A673 (cell line): Measurements from ENCODE around the gene MEFV. TPM values are rescaled to one million over a fixed set of nuclear protein-coding genes. Genes with fewer than 3 reads are reported as not detected.

Experiments used
- BruUV-seq: library from RNA; stranded (reverse); fragments of 400-500 nt; replicated peaks from 2 replicates; lab custom pipeline; 2021; lab: Mats Ljungman, UMichigan
- CTCF ChIA-PET: fragments of 300-600 bp; sonication (Branson Sonifier 250); formaldehyde crosslinking; loops from one replicate; lab custom pipeline; 2022; ENCODE audit warnings: antibody characterized with exemption; lab: Charles Lee
- POLR2A ChIA-PET: fragments of 300-600 bp; sonication (Branson Sonifier 250); formaldehyde crosslinking; loops from one replicate; lab custom pipeline; 2022; ENCODE audit warnings: antibody characterized with exemption; ENCODE audit not compliant: low non-redundant PET; lab: Charles Lee
- DNase-seq: peaks from one replicate; pipeline ENCODE4 v3.0.0-alpha.2; 2015; ENCODE audit warnings: low spot score
- H3K27ac ChIP-seq: fragments of 200-600 bp; sonication (generic); 2 replicates; pipeline ENCODE4 v1.5.1; 2016; ENCODE audit warnings: mixed run types, low read depth, mild to moderate bottlenecking, mixed read lengths, antibody characterized with exemption, low read length; ENCODE audit not compliant: poor library complexity, severe bottlenecking
- H3K27me3 ChIP-seq: fragments of 200-600 bp; sonication (generic); replicated peaks from 2 replicates; pipeline ENCODE4 v1.6.1; 2017; ENCODE audit warnings: mixed run types, low read depth, mild to moderate bottlenecking, mixed read lengths, antibody characterized with exemption, low read length; ENCODE audit not compliant: insufficient read depth, poor library complexity
- H3K36me3 ChIP-seq: fragments of 200-600 bp; sonication (generic); 2 replicates; pipeline ENCODE4 v1.6.1; 2016; ENCODE audit warnings: mixed run types, mild to moderate bottlenecking, mixed read lengths, antibody characterized with exemption, low read length; ENCODE audit not compliant: insufficient read depth, poor library complexity, severe bottlenecking
- H3K4me1 ChIP-seq: fragments of 200-600 bp; sonication (generic); 2 replicates; pipeline ENCODE4 v1.6.1; 2017; ENCODE audit warnings: mixed run types, mild to moderate bottlenecking, mixed read lengths, antibody characterized with exemption, low read length; ENCODE audit not compliant: insufficient read depth, poor library complexity, severe bottlenecking
- H3K4me3 ChIP-seq: fragments of 200-600 bp; sonication (generic); 2 replicates; pipeline ENCODE4 v1.5.1; 2016; ENCODE audit warnings: low read depth, mixed run types, mild to moderate bottlenecking, mixed read lengths, low read length; ENCODE audit not compliant: poor library complexity, severe bottlenecking
- H3K9me3 ChIP-seq: fragments of 200-600 bp; sonication (generic); 2 replicates; pipeline ENCODE4 v1.6.1; 2016; ENCODE audit warnings: mixed run types, low read depth, mild to moderate bottlenecking, mixed read lengths, antibody characterized with exemption, low read length; ENCODE audit not compliant: poor library complexity, severe bottlenecking
- CTCF ChIP-seq: fragments of 300-800, 200-600 bp; sonication (generic); conservative IDR thresholded peaks from 2 replicates; pipeline ENCODE4 v1.5.1; 2017; ENCODE audit warnings: low read depth, mild to moderate bottlenecking, antibody characterized with exemption, low read length, moderate library complexity, mixed read lengths
- EZH2 ChIP-seq: fragments of 200-600 bp; sonication (generic); IDR thresholded peaks from 2 replicates; pipeline ENCODE4 v1.6.1; 2017; ENCODE audit warnings: borderline replicate concordance, low read depth, mild to moderate bottlenecking, mixed read lengths, antibody characterized with exemption, low read length; ENCODE audit not compliant: poor library complexity, severe bottlenecking
- intact Hi-C: fragments of 100-400 bp; cut with micrococcal nuclease; formaldehyde crosslinking; loops from one replicate; pipeline ENCODE4 v1.10.0; 2022; ENCODE audit not compliant: unreplicated experiment
- total RNA-seq: library from RNA; stranded (reverse); gene quantifications from 2 replicates; pipeline ENCODE4 v1.2.3, GENCODE V29; 2021

MEFV gene
- total RNA-seq, 1 experiment from 2014 or later = not detected

DNA sequence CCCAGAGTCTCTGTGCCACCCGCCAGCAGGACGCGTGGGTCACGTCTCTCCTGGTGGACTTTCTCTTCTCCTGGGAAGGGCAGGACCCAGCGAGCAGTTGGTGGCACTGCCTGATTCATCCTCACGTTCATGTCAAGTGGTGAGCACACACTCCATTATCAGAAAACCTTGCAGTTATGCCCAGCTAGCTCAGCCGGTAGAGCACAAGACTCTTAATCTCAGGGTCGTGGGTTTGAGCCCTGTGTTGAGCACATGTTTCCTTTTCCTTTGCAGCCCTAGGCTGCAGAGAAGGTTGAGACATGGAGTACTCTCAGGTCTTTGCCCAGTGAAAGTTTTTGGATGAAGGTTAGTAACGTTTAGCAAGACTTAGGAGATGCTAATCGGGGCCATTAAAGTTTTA is 60.5 kb downstream of the MEFV start:
- no peak for DNase-seq
- no TSS peak for BruUV-seq
- POLR2A ChIA-PET = no interaction called here
- H3K27ac ChIP-seq = no peak overlapping the region
- TF ChIP-seq EZH2 (no peak), CTCF (no peak)
- peaks cover 4% of the 10 kb centered on the region for H3K27me3 ChIP-seq
- H3K4me3 ChIP-seq = no peak overlapping the region
- no peaks in the 10 kb centered on the region for H3K9me3 ChIP-seq
- H3K4me1 ChIP-seq = peaks cover 6% of the 10 kb centered on the region
- CTCF ChIA-PET = no interaction called here
- intact Hi-C loops = no loop called here
- no peaks in the 10 kb centered on the region for H3K36me3 ChIP-seq

DNA sequence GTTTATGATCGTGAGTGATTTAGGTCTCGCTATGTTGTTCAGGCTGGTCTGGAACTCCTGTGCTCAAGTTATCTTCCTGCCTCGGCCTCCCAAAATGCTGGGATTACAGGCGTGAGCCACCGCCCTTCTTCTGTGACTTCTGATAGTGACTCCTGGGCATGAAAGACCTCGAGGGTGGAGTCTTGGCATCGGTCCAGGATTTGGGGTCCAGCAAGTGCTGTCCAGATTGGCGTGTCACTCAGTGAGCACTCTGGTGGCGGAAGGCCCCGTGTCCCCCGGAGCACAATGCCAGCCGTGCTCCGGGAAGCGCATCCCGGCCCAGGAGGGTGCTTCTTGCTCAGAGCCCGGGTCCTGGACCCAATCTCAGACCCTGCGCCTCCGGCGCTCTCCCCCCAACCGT is 61.6 kb downstream of the MEFV start:
- Histone ChIP-seq H3K36me3 (no peaks in the 10 kb centered on the region), H3K27me3 (peaks cover 4% of the 10 kb centered on the region), H3K4me3 (no peak overlapping the region), H3K9me3 (no peaks in the 10 kb centered on the region), H3K4me1 (peaks cover 16% of the 10 kb centered on the region), H3K27ac (no peak overlapping the region)
- CTCF ChIA-PET = no interaction called here
- intact Hi-C loops = no loop called here
- DNase-seq = no peak
- no TSS peak for BruUV-seq
- POLR2A ChIA-PET = no interaction called here
- no peak for TF ChIP-seq EZH2
- TF ChIP-seq CTCF = no peak

DNA sequence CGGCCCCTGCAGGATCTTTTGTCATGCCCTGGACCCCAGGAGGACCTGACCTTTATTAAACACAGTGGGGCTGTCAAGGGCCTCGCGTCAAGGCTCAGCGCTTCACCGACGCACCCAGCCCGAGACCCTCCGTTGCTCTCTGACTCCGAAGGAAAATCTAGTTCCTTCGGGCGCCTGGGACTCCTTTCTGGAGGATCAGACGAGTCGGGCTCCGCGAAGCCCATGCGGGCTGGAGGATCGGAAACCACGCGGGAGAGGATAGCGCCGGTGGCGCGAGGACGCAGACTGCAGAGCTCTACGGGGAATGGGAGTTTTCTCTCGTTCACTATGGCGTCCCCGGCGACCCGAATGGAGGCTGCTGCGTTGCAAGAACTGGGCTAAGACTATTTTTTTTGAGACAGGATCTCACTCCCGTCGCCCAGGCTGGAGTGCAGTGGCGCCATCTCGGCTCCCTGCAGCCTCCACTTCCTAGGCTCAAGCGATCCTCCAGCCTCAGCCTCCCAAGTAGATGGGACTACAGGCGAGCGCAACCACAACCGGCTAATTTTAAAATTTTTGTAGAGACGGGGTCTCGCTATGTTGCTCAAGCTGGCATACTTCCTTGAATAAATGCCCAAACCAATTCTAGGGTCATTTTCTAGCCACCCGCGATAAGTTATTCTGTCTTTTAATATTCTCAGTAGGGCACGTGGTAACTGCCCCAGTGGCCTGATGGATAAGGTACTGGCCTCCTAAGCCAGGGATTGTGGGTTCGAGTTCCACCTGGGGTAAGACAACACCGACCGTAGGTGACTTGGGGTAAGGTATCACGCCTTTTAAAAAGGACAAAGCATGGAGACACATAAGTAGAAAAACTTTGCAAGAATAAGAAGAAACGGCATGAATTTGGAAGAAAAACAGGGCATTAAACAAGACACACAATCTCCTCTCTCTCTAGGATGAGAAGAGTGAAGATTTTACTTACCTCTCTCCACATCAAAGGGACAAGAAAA is 62.9 kb downstream of the MEFV start:
- no peaks in the 10 kb centered on the region for H3K9me3 ChIP-seq
- peaks cover 16% of the 10 kb centered on the region for H3K4me1 ChIP-seq
- H3K27me3 ChIP-seq = peaks cover 4% of the 10 kb centered on the region
- no TSS peak for BruUV-seq
- TF ChIP-seq EZH2 (no peak), CTCF (no peak)
- no peak overlapping the region for H3K4me3 ChIP-seq
- DNase-seq = no peak
- no peaks in the 10 kb centered on the region for H3K36me3 ChIP-seq
- intact Hi-C loops = no loop called here
- CTCF ChIA-PET = no interaction called here
- H3K27ac ChIP-seq = no peak overlapping the region
- POLR2A ChIA-PET = no interaction called here
